Adrenal gland (tissue), 12 donors: ENCODE measurements around the gene ROBO4. TPM values are rescaled to one million over a fixed set of nuclear protein-coding genes. Genes with fewer than 3 reads are reported as not detected.

Source experiments
- DNase-seq, 7 donors: peaks; one replicate each; pipeline ENCODE4 v3.0.0-alpha.2; 2019 to 2020
- H3K27ac ChIP-seq, 5 donors: fragments of 200-600 bp; sonication (generic) in 4 of 5; 1 replicate in 3 of 5; 2 replicates in 2 of 5; pipeline versions ENCODE4 v1.5.1 to v1.8.0; 2016 to 2020; ENCODE audit warnings: mild to moderate bottlenecking in 1 of 5
- H3K27me3 ChIP-seq: fragments of 200-600 bp; 2 replicates; pipeline ENCODE4 v1.8.0; 2021
- H3K36me3 ChIP-seq, 2 donors: fragments of 200-600 bp; replicated peaks in 1 of 2; 1 replicate in 1 of 2; 2 replicates in 1 of 2; pipeline versions ENCODE4 v1.5.1 to v1.8.0; 2018 to 2022
- H3K4me1 ChIP-seq, 2 donors: fragments of 200-600 bp; replicated peaks in 1 of 2; 1 replicate in 1 of 2; 2 replicates in 1 of 2; pipeline versions ENCODE4 v1.5.1 to v1.8.0; 2018 to 2021
- H3K4me3 ChIP-seq, 4 donors: fragments of 200-600 bp; sonication (generic) in 3 of 4; one replicate each; pipeline ENCODE4 v1.5.1; 2016 to 2018
- H3K9me3 ChIP-seq, 3 donors: fragments of 200-600 bp; sonication (generic) in 1 of 3; replicated peaks in 1 of 3; 1 replicate in 2 of 3; 2 replicates in 1 of 3; pipeline versions ENCODE4 v1.5.1 to v1.8.0; 2016 to 2021
- POLR2A ChIP-seq, 2 donors: fragments of 450-650 bp; IDR thresholded peaks; one replicate each; pipeline ENCODE4 v1.6.1; 2017; ENCODE audit warnings: antibody characterized with exemption in 2 of 2, mild to moderate bottlenecking in 2 of 2, moderate library complexity in 1 of 2
- WGBS, 4 donors: extraction: QIAGEN DNeasy Blood & Tissue Kit in 2 of 4; methylation state at CpG; one replicate each; pipeline versions ENCODE4 v1.1.5 to v1.1.7; 2013 to 2017; 5-methylcytosine and 5-hydroxymethylcytosine counted together
- intact Hi-C, 2 donors: fragments of 100-400 bp; cut with DNase I; formaldehyde crosslinking; loops; one replicate each; pipeline versions ENCODE4 v1.14.1 to v1.15.0; 2022 to 2023
- polyA plus RNA-seq, 3 donors: library from polyadenylated mRNA; stranded (reverse); fragments of 200-250 nt in 2 of 3; fragments of 350-450 nt in 1 of 3; fragmentation: Illumina TruSeq in 1 of 3; extraction: RNeasy Lipid Tissue Mini Kit (QIAGEN cat#74804) in 1 of 3; gene quantifications; one replicate each; pipeline ENCODE4 v1.2.3, GENCODE V29; 2013 to 2014
- total RNA-seq, 9 donors: library from RNA; depleted of rRNA in 4 of 9; stranded (reverse); fragments of >200 nt in 4 of 9; fragments of 120-200 nt in 1 of 9; fragmentation: NEBNext Ultra II Directional in 1 of 9; extraction: Animal tissue kit (Norgen Biotek cat#: 25700) in 1 of 9; gene quantifications; one replicate each; pipeline versions ENCODE4 v1.1.0 to v1.2.4, GENCODE V29; 2013 to 2023
- TF ChIP-seq, protein P1 (sequence below), 6 experiments: fragments of 450-650 bp in 4 of 6; fragments of 200-600 bp in 2 of 6; sonication (generic) in 1 of 6; IDR thresholded peaks; 1 replicate in 5 of 6; 2 replicates in 1 of 6; pipeline versions ENCODE4 v1.5.1 to v1.8.0; 2016 to 2021; ENCODE audit warnings: antibody characterized with exemption in 6 of 6, mild to moderate bottlenecking in 2 of 6, moderate library complexity in 1 of 6
- donor health status: healthy with polysubstance abuse.
- donor health status: Bipolar disorder and iron deficiency.
- donor health status: DM: yes; HTN: yes; CAD: no.
- donor health status: DM: no; HTN: no; CAD: no.
- donor health status: DM: no; HTN: no; CAD: no.
- donor health status: DM: yes; HTN: yes; CAD: no.

Gene ROBO4
- total and polyA plus RNA-seq, 12 donors = 4.6 to 40.7 (median 19.5) TPM

DNA sequence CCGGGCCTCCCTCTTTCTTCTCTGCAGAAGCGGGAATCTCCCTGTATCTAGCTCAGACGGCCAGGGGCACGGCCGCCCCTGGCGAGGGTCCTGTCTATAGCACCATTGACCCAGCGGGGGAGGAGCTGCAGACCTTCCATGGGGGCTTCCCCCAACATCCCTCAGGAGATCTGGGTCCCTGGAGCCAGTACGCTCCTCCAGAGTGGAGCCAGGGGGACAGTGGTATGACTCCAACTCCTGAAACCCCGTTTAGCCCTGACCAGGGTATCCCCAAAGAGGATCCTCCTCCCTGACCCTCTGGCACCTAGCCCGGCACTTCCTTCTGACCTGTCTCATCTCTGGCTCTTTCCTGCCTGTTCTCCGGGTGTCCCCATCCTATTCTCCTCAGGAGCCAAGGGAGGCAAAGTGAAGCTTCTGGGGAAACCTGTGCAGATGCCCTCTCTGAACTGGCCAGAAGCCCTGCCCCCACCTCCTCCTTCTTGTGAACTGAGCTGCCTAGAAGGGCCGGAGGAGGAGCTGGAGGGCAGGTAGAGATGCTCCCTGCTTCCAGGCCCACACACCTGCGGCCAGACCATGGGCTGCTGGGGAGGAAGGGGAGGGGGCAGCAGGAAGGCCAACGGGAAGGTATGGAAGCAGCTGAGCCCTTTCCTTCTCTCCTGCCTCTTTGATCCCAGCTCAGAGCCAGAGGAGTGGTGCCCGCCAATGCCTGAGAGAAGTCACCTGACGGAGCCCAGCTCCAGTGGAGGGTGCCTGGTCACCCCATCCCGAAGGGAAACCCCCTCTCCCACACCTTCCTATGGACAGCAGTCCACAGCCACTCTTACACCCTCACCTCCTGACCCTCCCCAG lies 19.5 kb downstream of the ROBO4 start:
- Histone ChIP-seq H3K9me3 (no peaks in the 10 kb centered on the region), H3K36me3 (no peaks in the 10 kb centered on the region), H3K4me3 (peak overlapping the region in 1 of 4 donors; percentile 63), H3K27ac (peak overlapping the region in 1 of 5 donors; percentile 94), H3K4me1 (peaks cover 12 to 14% of the 10 kb centered on the region in 2 donors), H3K27me3 (peaks cover 8% of the 10 kb centered on the region)
- WGBS, 4 donors = 65 to 75% (median 69%) methylated on average over 14 to 17 of the region's 17 CpGs
- DNase-seq = peak in 3 of 7 donors; percentile 16 to 50 (median 26)
- no peak for TF ChIP-seq POLR2A (IDR thresholded peaks at IDR 0.05)
- TF ChIP-seq, protein P1, sequence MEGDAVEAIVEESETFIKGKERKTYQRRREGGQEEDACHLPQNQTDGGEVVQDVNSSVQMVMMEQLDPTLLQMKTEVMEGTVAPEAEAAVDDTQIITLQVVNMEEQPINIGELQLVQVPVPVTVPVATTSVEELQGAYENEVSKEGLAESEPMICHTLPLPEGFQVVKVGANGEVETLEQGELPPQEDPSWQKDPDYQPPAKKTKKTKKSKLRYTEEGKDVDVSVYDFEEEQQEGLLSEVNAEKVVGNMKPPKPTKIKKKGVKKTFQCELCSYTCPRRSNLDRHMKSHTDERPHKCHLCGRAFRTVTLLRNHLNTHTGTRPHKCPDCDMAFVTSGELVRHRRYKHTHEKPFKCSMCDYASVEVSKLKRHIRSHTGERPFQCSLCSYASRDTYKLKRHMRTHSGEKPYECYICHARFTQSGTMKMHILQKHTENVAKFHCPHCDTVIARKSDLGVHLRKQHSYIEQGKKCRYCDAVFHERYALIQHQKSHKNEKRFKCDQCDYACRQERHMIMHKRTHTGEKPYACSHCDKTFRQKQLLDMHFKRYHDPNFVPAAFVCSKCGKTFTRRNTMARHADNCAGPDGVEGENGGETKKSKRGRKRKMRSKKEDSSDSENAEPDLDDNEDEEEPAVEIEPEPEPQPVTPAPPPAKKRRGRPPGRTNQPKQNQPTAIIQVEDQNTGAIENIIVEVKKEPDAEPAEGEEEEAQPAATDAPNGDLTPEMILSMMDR (IDR thresholded peaks at IDR 0.05) = no peak
- intact Hi-C loops = no loop called here

DNA sequence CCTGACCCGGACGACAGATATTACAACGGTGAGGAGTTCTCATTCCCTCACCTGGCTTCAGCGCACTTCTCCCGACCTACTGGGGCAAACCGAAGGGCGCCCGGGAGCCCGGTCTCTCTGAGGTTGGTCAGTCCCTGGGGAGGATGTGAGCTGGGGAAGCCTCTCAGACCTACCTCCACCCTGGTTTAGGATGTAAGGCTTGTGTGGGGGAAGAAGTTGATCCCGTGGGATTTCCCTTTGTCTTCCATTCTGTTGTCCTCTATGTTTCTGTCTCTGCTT lies 20.1 kb downstream of the ROBO4 start:
- Histone ChIP-seq H3K4me3 (peak overlapping the region in 1 of 4 donors; percentile 63), H3K9me3 (no peaks in the 10 kb centered on the region), H3K27me3 (peaks cover 10% of the 10 kb centered on the region), H3K4me1 (peaks cover 6 to 14% of the 10 kb centered on the region in 2 donors), H3K36me3 (no peaks in the 10 kb centered on the region), H3K27ac (peak overlapping the region in 1 of 5 donors; percentile 94)
- intact Hi-C loops = no loop called here
- WGBS, 4 donors = 65 to 83% (median 67%) methylated on average over 10 of the region's 10 CpGs
- no peak for DNase-seq
- TF ChIP-seq, protein P1 (IDR thresholded peaks at IDR 0.05) = no peak
- TF ChIP-seq POLR2A (IDR thresholded peaks at IDR 0.05) = no peak

DNA sequence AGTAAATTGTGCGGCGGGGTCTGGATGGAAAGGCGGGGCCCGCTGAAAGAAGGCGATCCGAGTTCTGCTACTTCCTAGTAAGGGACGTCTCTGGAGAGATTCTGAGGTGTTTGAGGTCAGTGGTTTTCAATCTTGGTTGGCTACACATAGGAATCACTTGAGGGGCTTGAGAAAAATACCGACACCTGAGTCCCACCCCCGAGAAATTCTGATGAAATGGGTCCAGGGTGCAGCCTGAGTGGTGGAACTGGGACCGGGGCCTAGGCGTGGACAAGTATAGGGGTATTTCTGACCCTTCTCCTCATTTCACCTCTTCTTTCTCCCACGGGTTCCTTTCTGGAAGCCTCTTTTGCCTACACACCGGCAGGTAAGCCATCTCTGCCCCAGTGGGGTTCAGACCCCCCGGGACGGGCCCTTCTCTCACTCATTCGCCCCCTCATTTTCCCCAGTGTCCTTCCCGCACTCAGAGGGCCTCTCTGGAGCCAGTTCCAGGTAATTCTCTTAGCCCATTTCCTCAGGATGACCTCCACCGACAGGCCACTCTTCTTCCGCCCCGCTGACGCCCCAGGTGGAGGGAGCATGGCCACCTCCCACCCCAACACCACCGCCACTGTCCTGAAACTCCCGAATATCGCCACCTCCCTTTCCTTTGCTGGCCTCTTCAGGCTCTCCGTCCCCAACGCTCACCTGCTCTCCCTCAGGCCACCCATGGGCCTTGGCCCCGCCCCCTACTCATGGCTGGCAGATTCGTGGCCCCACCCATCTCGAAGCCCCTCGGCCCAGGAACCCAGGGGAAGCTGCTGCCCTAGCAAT lies 20.6 kb downstream of the ROBO4 start:
- no peaks in the 10 kb centered on the region for H3K36me3 ChIP-seq
- 31 to 51% (median 41%) methylated on average over 29 to 30 of the region's 30 CpGs for WGBS, 4 donors
- no peak for TF ChIP-seq POLR2A (IDR thresholded peaks at IDR 0.05)
- TF ChIP-seq, protein P1 (IDR thresholded peaks at IDR 0.05) = no peak
- peak overlapping the region in 3 of 4 donors; percentile 16 to 63 (median 40) for H3K4me3 ChIP-seq
- peak overlapping the region in 3 of 5 donors; percentile 70 to 94 (median 89) for H3K27ac ChIP-seq
- peaks cover 4 to 14% of the 10 kb centered on the region in 2 donors for H3K4me1 ChIP-seq
- DNase-seq = no peak
- intact Hi-C loops = no loop called here
- H3K27me3 ChIP-seq = peaks cover 13% of the 10 kb centered on the region
- H3K9me3 ChIP-seq = no peaks in the 10 kb centered on the region
